Measurements from ENCODE around the gene DLG2.

DNA sequence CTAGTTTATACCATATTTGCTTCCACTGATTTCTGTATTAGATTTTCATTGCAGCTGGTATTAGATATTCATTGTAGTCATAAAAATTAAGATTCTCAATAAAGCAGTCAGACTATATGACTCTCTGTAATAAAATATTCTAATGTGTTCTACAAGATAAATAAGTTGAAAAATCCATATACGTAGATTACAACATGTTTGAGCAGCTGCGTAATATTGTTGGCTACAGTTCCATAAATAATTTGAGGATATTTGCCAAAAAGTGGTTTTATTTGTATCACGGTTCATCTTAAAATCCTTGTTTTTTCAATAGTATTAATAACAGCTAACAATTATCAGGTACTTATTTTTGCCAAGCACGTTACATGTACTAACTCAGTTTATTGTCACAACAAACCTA, 1672.4 kb downstream of the DLG2 start:
- TF ChIP-seq SP2 (IDR thresholded peaks at IDR 0.05; ENCODE audit: low read length) (no peak), POLR2AphosphoS5 (IDR thresholded peaks at IDR 0.05; ENCODE audit: low read depth, low read length) (no peak), EP300 (IDR thresholded peaks at IDR 0.05; ENCODE audit: borderline replicate concordance in 1 of 2, low read depth in 2 of 2, low read length in 2 of 2) (no peak), EZH2 (IDR thresholded peaks at IDR 0.05; ENCODE audit: low read depth, low read length, severe bottlenecking) (no peak), POLR2A (IDR thresholded peaks at IDR 0.05; ENCODE audit: control extremely low read depth in 1 of 2, low read depth in 2 of 2, low read length in 2 of 2) (no peak), CEBPB (IDR thresholded peaks at IDR 0.05; ENCODE audit: low read depth, low read length) (no peak), CBX8 (IDR thresholded peaks at IDR 0.05; ENCODE audit: borderline replicate concordance, low read depth, low read length) (no peak), RAD21 (IDR thresholded peaks at IDR 0.05 in 1 of 2, conservative IDR thresholded peaks at IDR 0.05 in 1 of 2; ENCODE audit: low read depth in 2 of 2, low read length in 2 of 2) (no peak)
- TF ChIP-seq, protein P1, sequence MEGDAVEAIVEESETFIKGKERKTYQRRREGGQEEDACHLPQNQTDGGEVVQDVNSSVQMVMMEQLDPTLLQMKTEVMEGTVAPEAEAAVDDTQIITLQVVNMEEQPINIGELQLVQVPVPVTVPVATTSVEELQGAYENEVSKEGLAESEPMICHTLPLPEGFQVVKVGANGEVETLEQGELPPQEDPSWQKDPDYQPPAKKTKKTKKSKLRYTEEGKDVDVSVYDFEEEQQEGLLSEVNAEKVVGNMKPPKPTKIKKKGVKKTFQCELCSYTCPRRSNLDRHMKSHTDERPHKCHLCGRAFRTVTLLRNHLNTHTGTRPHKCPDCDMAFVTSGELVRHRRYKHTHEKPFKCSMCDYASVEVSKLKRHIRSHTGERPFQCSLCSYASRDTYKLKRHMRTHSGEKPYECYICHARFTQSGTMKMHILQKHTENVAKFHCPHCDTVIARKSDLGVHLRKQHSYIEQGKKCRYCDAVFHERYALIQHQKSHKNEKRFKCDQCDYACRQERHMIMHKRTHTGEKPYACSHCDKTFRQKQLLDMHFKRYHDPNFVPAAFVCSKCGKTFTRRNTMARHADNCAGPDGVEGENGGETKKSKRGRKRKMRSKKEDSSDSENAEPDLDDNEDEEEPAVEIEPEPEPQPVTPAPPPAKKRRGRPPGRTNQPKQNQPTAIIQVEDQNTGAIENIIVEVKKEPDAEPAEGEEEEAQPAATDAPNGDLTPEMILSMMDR (IDR thresholded peaks at IDR 0.05; ENCODE audit: control extremely low read depth in 1 of 3, insufficient read depth in 1 of 3, low read depth in 1 of 3, low read length in 3 of 3): no peak
